Liver (tissue), 9 donors: Measurements from ENCODE around the gene SH2B3. TPM values are rescaled to one million over a fixed set of nuclear protein-coding genes. Genes with fewer than 3 reads are reported as not detected.

Experiments
- DNase-seq: peaks from one replicate; pipeline ENCODE4 v3.0.0-alpha.2; 2017; ENCODE audit warnings: low spot score
- H3K27ac ChIP-seq, 2 donors: one replicate each; pipeline ENCODE4 v1.7.0; 2013; ENCODE audit warnings: inconsistent platforms in 2 of 2, low read length in 2 of 2, control low read depth in 1 of 2, low read depth in 1 of 2, mild to moderate bottlenecking in 1 of 2
- H3K27me3 ChIP-seq, 4 donors: one replicate each; pipeline versions ENCODE4 v1.6.1 to v1.7.0; 2013; ENCODE audit warnings: low read length in 3 of 4, inconsistent platforms in 1 of 4, mild to moderate bottlenecking in 1 of 4, moderate library complexity in 1 of 4; ENCODE audit not compliant: control insufficient read depth in 4 of 4, insufficient read depth in 4 of 4
- H3K36me3 ChIP-seq, 4 donors: one replicate each; pipeline versions ENCODE4 v1.6.1 to v1.7.0; 2013; ENCODE audit warnings: low read length in 3 of 4, mild to moderate bottlenecking in 3 of 4, low read depth in 1 of 4, moderate library complexity in 1 of 4; ENCODE audit not compliant: control insufficient read depth in 4 of 4, insufficient read depth in 3 of 4
- H3K4me1 ChIP-seq, 4 donors: one replicate each; pipeline versions ENCODE4 v1.6.1 to v1.7.0; 2013; ENCODE audit warnings: low read length in 3 of 4, mild to moderate bottlenecking in 3 of 4, moderate library complexity in 1 of 4; ENCODE audit not compliant: control insufficient read depth in 4 of 4, insufficient read depth in 4 of 4
- H3K4me3 ChIP-seq, 3 donors: one replicate each; pipeline versions ENCODE4 v1.6.1 to v1.7.0; 2013; ENCODE audit warnings: low read length in 3 of 3, control low read depth in 1 of 3, low read depth in 1 of 3, mild to moderate bottlenecking in 1 of 3
- H3K9ac ChIP-seq, 2 donors: one replicate each; pipeline ENCODE4 v1.7.0; 2013; ENCODE audit warnings: low read length in 2 of 2, mild to moderate bottlenecking in 2 of 2, moderate library complexity in 2 of 2, control low read depth in 1 of 2, low read depth in 1 of 2
- H3K9me3 ChIP-seq, 4 donors: one replicate each; pipeline versions ENCODE4 v1.6.1 to v1.7.0; 2013; ENCODE audit warnings: low read length in 3 of 4; ENCODE audit not compliant: control insufficient read depth in 4 of 4
- ATF3 ChIP-seq: IDR thresholded peaks from 2 replicates; pipeline ENCODE4 v1.6.1; 2016; ENCODE audit warnings: antibody characterized with exemption
- CTCF ChIP-seq: fragments of 150-350 bp; IDR thresholded peaks from 2 replicates; pipeline ENCODE4 v1.5.1; 2017; ENCODE audit warnings: improper control_type of control experiment, low read depth, low read length; ENCODE audit not compliant: missing input control
- EGR1 ChIP-seq, 2 donors: IDR thresholded peaks; 2 replicates each; pipeline ENCODE4 v1.6.1; 2016 to 2018; ENCODE audit warnings: antibody characterized with exemption in 2 of 2, low read depth in 2 of 2
- FOXA1 ChIP-seq: IDR thresholded peaks from 2 replicates; pipeline ENCODE4 v1.6.1; 2016; ENCODE audit warnings: antibody characterized with exemption
- FOXA2 ChIP-seq: IDR thresholded peaks from 2 replicates; pipeline ENCODE4 v1.6.1; 2016; ENCODE audit warnings: antibody characterized with exemption
- GABPA ChIP-seq, 2 donors: IDR thresholded peaks in 1 of 2; conservative IDR thresholded peaks in 1 of 2; 2 replicates each; pipeline ENCODE4 v1.6.1; 2016; ENCODE audit warnings: antibody characterized with exemption in 2 of 2, mild to moderate bottlenecking in 1 of 2, moderate library complexity in 1 of 2
- HNF4A ChIP-seq, 2 donors: conservative IDR thresholded peaks; 2 replicates each; pipeline ENCODE4 v1.6.1; 2016; ENCODE audit warnings: antibody characterized with exemption in 2 of 2, mild to moderate bottlenecking in 2 of 2
- HNF4G ChIP-seq: IDR thresholded peaks from 2 replicates; pipeline ENCODE4 v1.6.1; 2016; ENCODE audit warnings: antibody characterized with exemption
- JUND ChIP-seq, 2 donors: IDR thresholded peaks; 2 replicates each; pipeline ENCODE4 v1.6.1; 2016; ENCODE audit warnings: antibody characterized with exemption in 2 of 2
- MAX ChIP-seq: IDR thresholded peaks from 2 replicates; pipeline ENCODE4 v1.6.1; 2016; ENCODE audit warnings: antibody characterized with exemption
- NR2F2 ChIP-seq: IDR thresholded peaks from 2 replicates; pipeline ENCODE4 v1.6.1; 2016; ENCODE audit warnings: antibody characterized with exemption
- RAD21 ChIP-seq, 2 donors: IDR thresholded peaks; 2 replicates each; pipeline ENCODE4 v1.6.1; 2016; ENCODE audit warnings: antibody characterized with exemption in 2 of 2, mild to moderate bottlenecking in 2 of 2
- REST ChIP-seq: IDR thresholded peaks from 2 replicates; pipeline ENCODE4 v1.6.1; 2016; ENCODE audit warnings: antibody characterized with exemption, mild to moderate bottlenecking
- RXRA ChIP-seq, 2 donors: IDR thresholded peaks; 2 replicates each; pipeline ENCODE4 v1.6.1; 2017 to 2018; ENCODE audit warnings: antibody characterized with exemption in 2 of 2, mild to moderate bottlenecking in 1 of 2
- SP1 ChIP-seq: IDR thresholded peaks from 2 replicates; pipeline ENCODE4 v1.6.1; 2018; ENCODE audit warnings: antibody characterized with exemption, mild to moderate bottlenecking
- TAF1 ChIP-seq: conservative IDR thresholded peaks from 2 replicates; pipeline ENCODE4 v1.6.1; 2016; ENCODE audit warnings: antibody characterized with exemption, mild to moderate bottlenecking
- YY1 ChIP-seq: IDR thresholded peaks from 2 replicates; pipeline ENCODE4 v1.6.1; 2016; ENCODE audit warnings: antibody characterized with exemption, mild to moderate bottlenecking
- ZBTB33 ChIP-seq: IDR thresholded peaks from 2 replicates; pipeline ENCODE4 v1.6.1; 2016; ENCODE audit warnings: antibody characterized with exemption
- WGBS: extraction: QIAGEN DNeasy Blood & Tissue Kit; methylation state at CpG from one replicate; pipeline ENCODE4 v1.1.7; 2013; 5-methylcytosine and 5-hydroxymethylcytosine counted together
- polyA plus RNA-seq, 2 donors: library from polyadenylated mRNA; stranded (reverse) in 1 of 2; unstranded in 1 of 2; fragments of 200-250 nt in 1 of 2; fragments of >200 nt in 1 of 2; fragmentation: Nextera tagmentation in 1 of 2; extraction: Ambion mirVana in 1 of 2; gene quantifications; one replicate each; pipeline versions ENCODE4 v1.2.1 to v1.2.3, GENCODE V29; 2013 to 2015
- total RNA-seq, 2 donors: library from RNA; depleted of rRNA; stranded (reverse); fragments of >200 nt; gene quantifications; one replicate each; pipeline ENCODE4 v1.2.3, GENCODE V29; 2014
- donor health status: healthy.
- donor health status: healthy.
- donor health status: healthy.
- donor health status: healthy.
- donor health status: healthy.

The SH2B3 gene
- total and polyA plus RNA-seq, 4 donors = 4.4 to 18.7 (median 8.8) TPM

- TF ChIP-seq HNF4A (conservative IDR thresholded peaks at IDR 0.05) = no peak
- TF ChIP-seq RXRA (IDR thresholded peaks at IDR 0.05) = no peak
- no peak for TF ChIP-seq EGR1 (IDR thresholded peaks at IDR 0.05; ENCODE audit: low read depth in 2 of 2)
- TF ChIP-seq RAD21 (IDR thresholded peaks at IDR 0.05) = no peak
- TF ChIP-seq HNF4G = no peak
- TF ChIP-seq ATF3 = no peak
- TF ChIP-seq JUND (IDR thresholded peaks at IDR 0.05) = no peak
- no peak for TF ChIP-seq FOXA2
- TF ChIP-seq CTCF = no peak
- no peak for TF ChIP-seq ZBTB33
- TF ChIP-seq NR2F2 = no peak
- TF ChIP-seq TAF1 = no peak
- no peak for TF ChIP-seq REST
- no peak for TF ChIP-seq YY1
- TF ChIP-seq SP1 = no peak
- TF ChIP-seq FOXA1 = no peak
- no peak for TF ChIP-seq GABPA (IDR thresholded peaks at IDR 0.05 in 1 of 2, conservative IDR thresholded peaks at IDR 0.05 in 1 of 2)
- no peak for TF ChIP-seq MAX
- Histone ChIP-seq H3K9ac (no peak overlapping the region), H3K27me3 (no peaks in the 10 kb centered on the region), H3K4me1 (peaks cover 14 to 42% (median 27%) of the 10 kb centered on the region in 4 donors), H3K27ac (peak overlapping the region; percentile 92 to 94), H3K4me3 (no peak overlapping the region), H3K9me3 (no peaks in the 10 kb centered on the region), H3K36me3 (no peaks in the 10 kb centered on the region)
- no peak for DNase-seq
- WGBS = 66% methylated on average over 8 of the region's 8 CpGs
These were observed 32.2 kb downstream of the SH2B3 start for GRCh38 chr12:111437816-111438454.
